ENCODE data around the gene AFAP1L2.

DNA sequence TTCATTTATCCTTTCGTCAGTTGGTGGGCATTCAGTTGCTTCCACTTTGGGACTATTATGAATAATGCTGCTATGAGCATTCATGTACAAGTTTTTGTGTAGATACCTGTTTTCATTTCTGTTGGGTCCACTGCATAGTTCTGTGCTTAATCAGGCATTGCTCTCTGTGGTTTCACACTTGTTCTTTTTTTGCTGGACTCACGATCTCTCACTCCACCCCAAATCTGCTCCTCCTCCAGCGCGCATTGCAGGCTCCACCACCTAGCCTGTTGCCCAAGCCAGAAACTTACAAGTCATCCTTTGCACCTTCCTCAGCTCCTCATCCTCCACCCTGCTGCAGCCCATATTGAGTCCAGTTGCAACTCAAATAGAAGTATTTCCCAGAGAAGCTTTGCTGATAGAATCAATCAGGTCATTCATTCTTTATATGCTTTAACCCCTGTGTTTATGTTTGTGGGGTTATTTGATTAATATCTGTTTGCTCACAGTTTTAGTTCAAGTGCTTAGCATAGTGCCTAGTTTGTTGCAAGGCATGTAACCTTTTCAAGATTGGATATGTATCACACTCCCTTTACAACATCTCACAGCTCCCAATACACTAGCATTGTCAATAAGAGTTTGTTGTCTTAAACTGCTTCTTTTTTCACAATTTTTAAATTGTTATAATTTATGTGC, 16.6 kb upstream of the AFAP1L2 start:
- TF ChIP-seq, protein P1, sequence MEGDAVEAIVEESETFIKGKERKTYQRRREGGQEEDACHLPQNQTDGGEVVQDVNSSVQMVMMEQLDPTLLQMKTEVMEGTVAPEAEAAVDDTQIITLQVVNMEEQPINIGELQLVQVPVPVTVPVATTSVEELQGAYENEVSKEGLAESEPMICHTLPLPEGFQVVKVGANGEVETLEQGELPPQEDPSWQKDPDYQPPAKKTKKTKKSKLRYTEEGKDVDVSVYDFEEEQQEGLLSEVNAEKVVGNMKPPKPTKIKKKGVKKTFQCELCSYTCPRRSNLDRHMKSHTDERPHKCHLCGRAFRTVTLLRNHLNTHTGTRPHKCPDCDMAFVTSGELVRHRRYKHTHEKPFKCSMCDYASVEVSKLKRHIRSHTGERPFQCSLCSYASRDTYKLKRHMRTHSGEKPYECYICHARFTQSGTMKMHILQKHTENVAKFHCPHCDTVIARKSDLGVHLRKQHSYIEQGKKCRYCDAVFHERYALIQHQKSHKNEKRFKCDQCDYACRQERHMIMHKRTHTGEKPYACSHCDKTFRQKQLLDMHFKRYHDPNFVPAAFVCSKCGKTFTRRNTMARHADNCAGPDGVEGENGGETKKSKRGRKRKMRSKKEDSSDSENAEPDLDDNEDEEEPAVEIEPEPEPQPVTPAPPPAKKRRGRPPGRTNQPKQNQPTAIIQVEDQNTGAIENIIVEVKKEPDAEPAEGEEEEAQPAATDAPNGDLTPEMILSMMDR (conservative IDR thresholded peaks at IDR 0.05; ENCODE audit: low read length), result no peak
- no peak for TF ChIP-seq EZH2phosphoT487 (IDR thresholded peaks at IDR 0.05; ENCODE audit: borderline replicate concordance)
